K562 (cell line): ENCODE results near the gene APOC4. TPM values are rescaled to one million over a fixed set of nuclear protein-coding genes. Genes with fewer than 3 reads are reported as not detected.

Experiments
- BHLHE40 ChIP-seq: IDR thresholded peaks from 2 replicates; pipeline ENCODE4 v1.6.1; 2011; ENCODE audit warnings: low read length, improper control_type of control experiment
- ETV1 ChIP-seq: fragments of 450-650 bp; conservative IDR thresholded peaks from 2 replicates; pipeline ENCODE4 v1.6.1; 2016; ENCODE audit warnings: missing genetic modification characterization, control low read depth, low read depth, missing compliant biosample characterization
- HDAC6 ChIP-seq: IDR thresholded peaks from 2 replicates; pipeline ENCODE4 v1.6.1; 2012; ENCODE audit warnings: low read depth, mild to moderate bottlenecking, control low read depth, inconsistent platforms, low read length, moderate library complexity
- JUND ChIP-seq, 2 experiments: IDR thresholded peaks; 2 replicates in 1 of 2; 3 replicates in 1 of 2; pipeline ENCODE4 v1.6.1; 2011; ENCODE audit warnings: borderline replicate concordance in 2 of 2, low read depth in 2 of 2, low read length in 2 of 2, improper control_type of control experiment in 1 of 2, missing biosample characterization in 1 of 2, missing genetic modification characterization in 1 of 2, missing genetic modification reagents in 1 of 2
- KDM5B ChIP-seq: fragments of 200-600 bp; sonication (generic); IDR thresholded peaks from 2 replicates; pipeline ENCODE4 v1.6.1; 2012; ENCODE audit warnings: low read depth, mild to moderate bottlenecking, moderate library complexity, low read length, control low read depth, inconsistent platforms; ENCODE audit not compliant: insufficient replicate concordance
- KLF13 ChIP-seq: fragments of 450-650 bp; IDR thresholded peaks from 2 replicates; pipeline ENCODE4 v1.6.1; 2016; ENCODE audit warnings: missing genetic modification characterization, low read depth, mild to moderate bottlenecking, missing compliant biosample characterization, moderate library complexity, borderline replicate concordance
- L3MBTL2 ChIP-seq: fragments of 450-650 bp; IDR thresholded peaks from 2 replicates; pipeline ENCODE4 v1.6.1; 2016; ENCODE audit warnings: mild to moderate bottlenecking, moderate library complexity
- MTA3 ChIP-seq: fragments of 450-650 bp; formaldehyde crosslinking; IDR thresholded peaks from 2 replicates; pipeline ENCODE4 v1.6.1; 2017; ENCODE audit warnings: mild to moderate bottlenecking, borderline replicate concordance
- NFXL1 ChIP-seq: fragments of 450-650 bp; formaldehyde crosslinking; IDR thresholded peaks from 2 replicates; pipeline ENCODE4 v1.4.0; 2021; ENCODE audit warnings: mild to moderate bottlenecking
- PML ChIP-seq: IDR thresholded peaks from 2 replicates; pipeline ENCODE4 v1.6.1; 2012; ENCODE audit warnings: low read length, inconsistent platforms
- POLR2AphosphoS5 ChIP-seq: IDR thresholded peaks from 2 replicates; pipeline ENCODE4 v1.6.1; 2011; ENCODE audit warnings: mild to moderate bottlenecking, low read depth, low read length, moderate library complexity; ENCODE audit not compliant: control insufficient read depth, insufficient read depth
- RFX5 ChIP-seq: IDR thresholded peaks from 2 replicates; pipeline ENCODE4 v1.6.1; 2011; ENCODE audit warnings: low read depth, mild to moderate bottlenecking, improper control_type of control experiment, low read length
- SAFB ChIP-seq: fragments of 200-400 bp; formaldehyde crosslinking; IDR thresholded peaks from 2 replicates; pipeline ENCODE4 v1.6.1; 2017; ENCODE audit warnings: low read depth, low read length, borderline replicate concordance
- SMARCE1 ChIP-seq: fragments of 450-650 bp; IDR thresholded peaks from 2 replicates; pipeline ENCODE4 v1.7.1; 2016; ENCODE audit warnings: mild to moderate bottlenecking
- SNIP1 ChIP-seq: fragments of 450-650 bp; IDR thresholded peaks from 2 replicates; pipeline ENCODE4 v1.7.1; 2017; ENCODE audit warnings: low read depth, mild to moderate bottlenecking
- ZBED1 ChIP-seq: IDR thresholded peaks from 2 replicates; pipeline ENCODE4 v1.6.1; 2014
- ZBTB17 ChIP-seq: fragments of 450-650 bp; formaldehyde crosslinking; IDR thresholded peaks from 2 replicates; pipeline ENCODE4 v1.4.0; 2020; ENCODE audit warnings: mild to moderate bottlenecking
- ZNF695 ChIP-seq: fragments of 450-650 bp; formaldehyde crosslinking; IDR thresholded peaks from 2 replicates; pipeline ENCODE4 v1.4.0; 2020; ENCODE audit warnings: mild to moderate bottlenecking, moderate library complexity
- ZNF707 ChIP-seq: fragments of 250-450 bp; sonication (Bioruptor Pico); conservative IDR thresholded peaks from 2 replicates; pipeline ENCODE4 v1.8.0; 2022; ENCODE audit warnings: inconsistent platforms, mild to moderate bottlenecking, moderate library complexity
- polyA plus RNA-seq, 8 experiments: library from polyadenylated mRNA; depleted of rRNA in 4 of 8; stranded (reverse) in 5 of 8; unstranded in 3 of 8; fragments of >200 nt; fragmentation: Nextera tagmentation in 2 of 8; fragmentation: Illumina TruSeq in 1 of 8; extraction: Ambion mirVana in 2 of 8; extraction: Trizol in 1 of 8; gene quantifications; 2 replicates each; pipeline versions ENCODE4 v1.2.1 to v1.2.3, GENCODE V29; 2011 to 2014; ENCODE audit warnings: inconsistent platforms in 1 of 8, missing spikeins in 1 of 8
- total RNA-seq, 7 experiments: library from RNA; depleted of rRNA in 6 of 7; stranded (reverse); fragments of >200 nt in 6 of 7; fragmentation: Illumina TruSeq in 2 of 7; extraction: Trizol in 2 of 7; gene quantifications; 2 replicates each; pipeline versions ENCODE4 v1.2.1 to v1.2.3, GENCODE V29; 2011 to 2021; ENCODE audit warnings: low replicate concordance in 1 of 7
- TF ChIP-seq, protein P1 (sequence below): sonication (generic); formaldehyde crosslinking; IDR thresholded peaks from 2 replicates; pipeline ENCODE4 v1.8.0; 2022; ENCODE audit warnings: missing genetic modification reagents, mild to moderate bottlenecking, borderline replicate concordance
- TF ChIP-seq, protein P2 (sequence below): fragments of 250-450 bp; sonication (Bioruptor Pico); IDR thresholded peaks from 2 replicates; pipeline ENCODE4 v1.8.0; 2021; ENCODE audit warnings: borderline replicate concordance, mild to moderate bottlenecking, moderate library complexity; ENCODE audit not compliant: poor library complexity, severe bottlenecking
- TF ChIP-seq, protein P3 (sequence below): fragments of 250-450 bp; sonication (Bioruptor Pico); IDR thresholded peaks from 2 replicates; pipeline ENCODE4 v1.8.0; 2022; ENCODE audit warnings: moderate library complexity, mild to moderate bottlenecking, inconsistent platforms
- TF ChIP-seq, protein P4 (sequence below): fragments of 450-650 bp; formaldehyde crosslinking; IDR thresholded peaks from 2 replicates; pipeline ENCODE4 v1.4.0; 2022; ENCODE audit warnings: missing genetic modification characterization
- TF ChIP-seq, protein P5 (sequence below): fragments of 250-450 bp; sonication (Bioruptor Pico); IDR thresholded peaks from 2 replicates; pipeline ENCODE4 v1.8.0; 2022; ENCODE audit warnings: moderate library complexity, mild to moderate bottlenecking, inconsistent platforms

APOC4 gene
- total and polyA plus RNA-seq, 9 of the 15 experiments (the other 6 are each of a cell fraction or from before 2014, with no cell fraction given) = 0.46 TPM; not detected in 8

DNA sequence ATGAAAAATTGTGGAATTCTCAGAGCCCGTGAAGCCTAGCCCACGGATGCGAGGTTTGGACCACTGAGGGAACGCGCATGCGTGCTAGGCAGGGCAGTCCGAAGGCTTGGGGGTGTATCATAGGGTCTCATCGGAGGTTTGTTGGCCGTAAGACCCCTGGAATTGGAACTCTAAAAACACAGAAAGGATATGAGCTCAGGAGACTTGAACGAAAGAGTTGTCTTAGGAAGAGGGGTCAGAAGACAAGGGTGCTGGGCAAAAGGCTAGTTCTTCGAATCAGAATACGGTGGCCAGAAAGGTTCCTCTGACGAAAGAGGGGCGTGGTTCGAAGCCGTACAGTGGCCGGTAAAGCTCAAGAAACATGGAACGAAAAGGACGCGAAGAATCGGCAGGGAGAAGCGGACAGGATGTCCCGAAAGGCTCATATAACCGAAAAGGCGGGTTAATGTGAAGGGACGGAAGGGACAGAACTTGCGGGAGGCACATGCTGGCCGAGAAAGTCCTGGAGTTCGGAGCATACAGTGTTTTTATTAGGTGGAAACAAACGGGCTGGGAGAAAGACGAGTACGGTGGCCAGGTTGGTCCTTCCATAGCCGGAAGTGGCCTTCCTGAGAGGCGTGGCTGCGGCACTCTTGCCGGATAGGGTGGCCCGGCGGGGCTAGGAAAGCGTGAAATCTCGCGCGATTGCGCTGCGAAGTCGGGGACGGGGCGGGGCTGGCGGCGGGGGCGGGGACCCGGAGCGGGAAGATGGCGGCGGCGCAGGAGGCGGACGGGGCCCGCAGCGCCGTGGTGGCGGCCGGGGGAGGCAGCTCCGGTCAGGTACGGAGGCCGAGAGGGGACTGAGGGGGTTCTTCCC, 12.8 kb downstream of the APOC4 start, which contains the start of gene CLPTM1 (continued):
- TF ChIP-seq RFX5 (no peak), KLF13 (tag) (peak; percentile 99), SNIP1 (no peak), PML (peak; percentile 80), POLR2AphosphoS5 (peak; percentile 81; the same call in 1 of the 2 replicates), KDM5B (peak; percentile 93), SMARCE1 (no peak; the same call in 1 of the 2 replicates), BHLHE40 (no peak), HDAC6 (no peak), NFXL1 (CRISPR knock-in tag) (no peak), ZNF695 (CRISPR knock-in tag) (no peak), ZBED1 (peak; percentile 41; the same call in 1 of the 2 replicates), ZBTB17 (no peak), ETV1 (tag) (peak; percentile 98), SAFB (no peak), MTA3 (peak; percentile 100), ZNF707 (no peak), L3MBTL2 (peak; percentile 52), JUND (IDR thresholded peaks at IDR 0.05; ENCODE audit: borderline replicate concordance, low read depth, low read length) (no peak), JUND (tag; IDR thresholded peaks at IDR 0.05; ENCODE audit: borderline replicate concordance, low read depth, low read length) (peak; percentile 67; the same call in 1 of the 3 replicates)
- TF ChIP-seq, protein P1, sequence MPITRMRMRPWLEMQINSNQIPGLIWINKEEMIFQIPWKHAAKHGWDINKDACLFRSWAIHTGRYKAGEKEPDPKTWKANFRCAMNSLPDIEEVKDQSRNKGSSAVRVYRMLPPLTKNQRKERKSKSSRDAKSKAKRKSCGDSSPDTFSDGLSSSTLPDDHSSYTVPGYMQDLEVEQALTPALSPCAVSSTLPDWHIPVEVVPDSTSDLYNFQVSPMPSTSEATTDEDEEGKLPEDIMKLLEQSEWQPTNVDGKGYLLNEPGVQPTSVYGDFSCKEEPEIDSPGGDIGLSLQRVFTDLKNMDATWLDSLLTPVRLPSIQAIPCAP (CRISPR knock-in tag) = no peak
- TF ChIP-seq, protein P2, sequence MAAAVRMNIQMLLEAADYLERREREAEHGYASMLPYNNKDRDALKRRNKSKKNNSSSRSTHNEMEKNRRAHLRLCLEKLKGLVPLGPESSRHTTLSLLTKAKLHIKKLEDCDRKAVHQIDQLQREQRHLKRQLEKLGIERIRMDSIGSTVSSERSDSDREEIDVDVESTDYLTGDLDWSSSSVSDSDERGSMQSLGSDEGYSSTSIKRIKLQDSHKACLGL = no peak
- TF ChIP-seq, protein P3, sequence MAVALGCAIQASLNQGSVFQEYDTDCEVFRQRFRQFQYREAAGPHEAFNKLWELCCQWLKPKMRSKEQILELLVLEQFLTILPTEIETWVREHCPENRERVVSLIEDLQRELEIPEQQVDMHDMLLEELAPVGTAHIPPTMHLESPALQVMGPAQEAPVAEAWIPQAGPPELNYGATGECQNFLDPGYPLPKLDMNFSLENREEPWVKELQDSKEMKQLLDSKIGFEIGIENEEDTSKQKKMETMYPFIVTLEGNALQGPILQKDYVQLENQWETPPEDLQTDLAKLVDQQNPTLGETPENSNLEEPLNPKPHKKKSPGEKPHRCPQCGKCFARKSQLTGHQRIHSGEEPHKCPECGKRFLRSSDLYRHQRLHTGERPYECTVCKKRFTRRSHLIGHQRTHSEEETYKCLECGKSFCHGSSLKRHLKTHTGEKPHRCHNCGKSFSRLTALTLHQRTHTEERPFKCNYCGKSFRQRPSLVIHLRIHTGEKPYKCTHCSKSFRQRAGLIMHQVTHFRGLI (CRISPR knock-in tag) = no peak
- TF ChIP-seq, protein P4, sequence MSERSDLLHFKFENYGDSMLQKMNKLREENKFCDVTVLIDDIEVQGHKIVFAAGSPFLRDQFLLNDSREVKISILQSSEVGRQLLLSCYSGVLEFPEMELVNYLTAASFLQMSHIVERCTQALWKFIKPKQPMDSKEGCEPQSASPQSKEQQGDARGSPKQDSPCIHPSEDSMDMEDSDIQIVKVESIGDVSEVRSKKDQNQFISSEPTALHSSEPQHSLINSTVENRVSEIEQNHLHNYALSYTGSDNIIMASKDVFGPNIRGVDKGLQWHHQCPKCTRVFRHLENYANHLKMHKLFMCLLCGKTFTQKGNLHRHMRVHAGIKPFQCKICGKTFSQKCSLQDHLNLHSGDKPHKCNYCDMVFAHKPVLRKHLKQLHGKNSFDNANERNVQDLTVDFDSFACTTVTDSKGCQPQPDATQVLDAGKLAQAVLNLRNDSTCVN = no peak
- TF ChIP-seq, protein P5, sequence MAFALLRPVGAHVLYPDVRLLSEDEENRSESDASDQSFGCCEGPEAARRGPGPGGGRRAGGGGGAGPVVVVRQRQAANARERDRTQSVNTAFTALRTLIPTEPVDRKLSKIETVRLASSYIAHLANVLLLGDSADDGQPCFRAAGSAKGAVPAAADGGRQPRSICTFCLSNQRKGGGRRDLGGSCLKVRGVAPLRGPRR (CRISPR knock-in tag) = no peak
